ENCODE results near the gene MARVELD1. TPM values are rescaled to one million over a fixed set of nuclear protein-coding genes. Genes with fewer than 3 reads are reported as not detected.

The MARVELD1 gene
- total and polyA plus RNA-seq, 2 of the 8 experiments (the other 6 are each of a cell fraction or from before 2014, with no cell fraction given): 28.1 to 37.3 TPM

DNA sequence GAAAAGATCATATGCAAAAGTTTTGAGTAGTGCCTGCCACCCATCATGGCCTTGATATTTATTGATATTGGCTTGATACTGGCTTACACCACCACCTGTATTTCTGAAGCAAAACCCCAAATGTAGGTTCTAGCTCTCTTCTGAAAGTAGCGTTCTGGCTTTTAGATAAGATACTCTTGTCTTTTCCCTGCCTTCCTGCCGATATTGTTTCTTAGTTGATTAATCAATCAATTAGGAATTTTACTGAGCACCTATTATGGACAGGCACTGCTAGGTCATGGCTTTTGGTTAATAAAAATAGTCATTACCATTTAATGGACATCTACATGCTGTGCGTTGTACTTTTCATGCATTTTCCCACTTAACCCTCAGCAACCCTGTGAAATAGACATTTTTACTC is 50.4 kb downstream of the MARVELD1 start:
- no peaks in the 10 kb centered on the region for H3K79me1 ChIP-seq (ENCODE audit: low read depth, low read length)
- TF ChIP-seq SIX5 (IDR thresholded peaks at IDR 0.05; ENCODE audit: low read depth, low read length) (no peak), CHD2 (IDR thresholded peaks at IDR 0.05; ENCODE audit: low read length) (no peak), POLR2A (IDR thresholded peaks at IDR 0.05; ENCODE audit: control extremely low read depth in 1 of 2, low read depth in 2 of 2, low read length in 2 of 2) (no peak), NRF1 (IDR thresholded peaks at IDR 0.05; ENCODE audit: low read depth, low read length) (no peak), TCF12 (IDR thresholded peaks at IDR 0.05; ENCODE audit: low read depth, low read length) (no peak), FOSL1 (IDR thresholded peaks at IDR 0.05; ENCODE audit: insufficient read depth, low read depth, low read length) (no peak), SP1 (IDR thresholded peaks at IDR 0.05; ENCODE audit: low read depth, low read length) (no peak), RBBP5 (IDR thresholded peaks at IDR 0.05; ENCODE audit: borderline replicate concordance, low read depth, low read length) (no peak), MAFK (IDR thresholded peaks at IDR 0.05; ENCODE audit: low read depth, low read length) (no peak), SP4 (IDR thresholded peaks at IDR 0.05; ENCODE audit: low read length) (no peak), TEAD4 (IDR thresholded peaks at IDR 0.05; ENCODE audit: low read depth, low read length) (no peak), GTF2F1 (IDR thresholded peaks at IDR 0.05; ENCODE audit: borderline replicate concordance, low read depth, low read length) (no peak), CBX5 (IDR thresholded peaks at IDR 0.05; ENCODE audit: low read depth, low read length) (no peak), ASH2L (IDR thresholded peaks at IDR 0.05; ENCODE audit: low read length) (no peak)
- CTCF ChIA-PET (ENCODE audit: partially characterized antibody): interaction anchor here (0.9 to 8.5 kb wide), 9 partner anchors 8 to 107 kb away, joined by 3 to 77 read pairs (median 4); partner anchors contain the start of gene SFRP5

More for the DNA sequence above, 50.4 kb downstream of the MARVELD1 start:
- Histone ChIP-seq H2AFZ (ENCODE audit: low read length) (no peak overlapping the region), H3K79me2 (ENCODE audit: control insufficient read depth in 1 of 2, insufficient read depth in 2 of 2, low read length in 2 of 2) (no peaks in the 10 kb centered on the region), H2BK12ac (ENCODE audit: low read depth, low read length) (no peak overlapping the region), H3K27ac (ENCODE audit: low read depth, low read length) (no peak overlapping the region), H3K14ac (ENCODE audit: insufficient read length) (no peak overlapping the region), H3K9me3 (ENCODE audit: insufficient read depth in 2 of 2, low read depth in 1 of 2, low read length in 1 of 2) (no peaks in the 10 kb centered on the region), H4K8ac (ENCODE audit: extremely low read depth, insufficient read depth, low read length) (no peak overlapping the region), H4K5ac (ENCODE audit: insufficient read length, low read depth, low read length) (no peak overlapping the region), H4K91ac (replicated peaks; ENCODE audit: insufficient read length, low read length) (no peak overlapping the region), H3K4me3 (ENCODE audit: extremely low read depth in 1 of 4, insufficient read depth in 2 of 4, low read depth in 3 of 4, low read length in 4 of 4) (no peak overlapping the region), H3K23me2 (ENCODE audit: low read depth, low read length) (no peaks in the 10 kb centered on the region), H3K23ac (ENCODE audit: insufficient read length) (no peak overlapping the region), H2AK5ac (ENCODE audit: low read depth, low read length) (no peak overlapping the region), H3K18ac (ENCODE audit: extremely low read depth, low read length) (no peak overlapping the region), H3K4me1 (replicated peaks in 1 of 4; ENCODE audit: control insufficient read depth in 3 of 4, insufficient read depth in 4 of 4, low read length in 3 of 4) (peaks cover 0 to 14% (median 7%) of the 10 kb centered on the region in 4 experiments; a peak in 6 of 7 replicates), H2BK120ac (replicated peaks; ENCODE audit: low read depth, low read length) (no peak overlapping the region), H3K9ac (replicated peaks in 1 of 4; ENCODE audit: extremely low read depth in 1 of 4, low read depth in 3 of 4, low read length in 3 of 4) (no peak overlapping the region), H2BK20ac (ENCODE audit: low read length) (no peak overlapping the region), H2BK5ac (ENCODE audit: low read depth, low read length) (no peak overlapping the region), H3K4ac (replicated peaks; ENCODE audit: insufficient read length, low read depth, low read length) (no peak overlapping the region), H3K4me2 (ENCODE audit: insufficient read depth in 1 of 2, low read depth in 2 of 2, low read length in 2 of 2) (no peak overlapping the region), H3K36me3 (ENCODE audit: control insufficient read depth in 2 of 4, insufficient read depth in 4 of 4, low read length in 3 of 4) (peaks cover 0 to 6% (median 0%) of the 10 kb centered on the region in 4 experiments; a peak in 3 of 8 replicates), H4K20me1 (replicated peaks in 1 of 2; ENCODE audit: control insufficient read depth in 1 of 2, insufficient read depth in 2 of 2, low read length in 2 of 2) (peaks cover 0 to 1% of the 10 kb centered on the region in 2 experiments), H3K27me3 (replicated peaks in 1 of 4; ENCODE audit: control insufficient read depth in 3 of 4, extremely low read depth in 1 of 4, insufficient read depth in 3 of 4, low read length in 3 of 4) (peaks cover 0 to 4% (median under 1%) of the 10 kb centered on the region in 4 experiments; a peak in 3 of 7 replicates), H2BK15ac (ENCODE audit: low read length) (no peak overlapping the region), H3K56ac (replicated peaks; ENCODE audit: insufficient read length, low read depth, low read length) (no peak overlapping the region)
- WGBS, 2 experiments (ENCODE audit: extremely low coverage in 1 of 2, insufficient coverage in 1 of 2, insufficient read length in 1 of 2, insufficient replicate concordance in 2 of 2, low coverage in 1 of 2, low lambda C conversion rate in 2 of 2, missing lambda C conversion rate in 1 of 2): 91% methylated on average over 3 of the region's 3 CpGs; no CpG with 5 or more reads in 1 of the 2 experiments
- no peak for DNase-seq (ENCODE audit: low read depth in 1 of 2, low spot score in 2 of 2)
- no peak for FAIRE-seq
- POLR2A ChIA-PET (ENCODE audit: partially characterized antibody): interaction anchor here (0.9 to 4.9 kb wide), 5 partner anchors 7 to 110 kb away, joined by 3 to 30 read pairs (median 6); partner anchors contain the start of genes SFRP5 and ZFYVE27
